ENCODE data around the gene WNT2. TPM values are rescaled to one million over a fixed set of nuclear protein-coding genes. Genes with fewer than 3 reads are reported as not detected.

Gene WNT2
- total and polyA plus RNA-seq, 2 of the 4 experiments (the other 2 are of a cell fraction), result 1.8 to 1.9 TPM

DNA sequence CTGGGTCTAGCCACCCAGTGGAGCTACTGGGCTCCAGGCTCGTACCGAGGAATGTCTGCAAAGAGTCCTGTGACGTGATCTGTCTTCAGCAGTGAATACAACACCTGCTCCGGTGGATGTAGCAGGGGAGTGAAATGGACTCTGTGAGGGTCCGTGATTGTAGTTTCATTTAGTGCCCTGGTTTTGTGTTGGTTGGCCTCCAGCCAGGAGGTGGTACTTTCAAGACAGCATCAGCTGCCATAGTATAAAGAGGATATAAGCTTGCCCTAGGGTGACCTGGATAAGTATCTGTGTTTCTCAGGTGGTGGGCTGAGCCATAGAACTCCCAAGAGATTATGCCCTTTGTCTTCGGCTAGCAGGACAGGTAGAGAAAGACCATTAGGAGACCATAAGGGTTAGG, 24.6 kb upstream of the WNT2 start:
- Histone ChIP-seq H2BK15ac (ENCODE audit: low read depth, low read length) (no peak overlapping the region), H2BK20ac (ENCODE audit: low read depth, low read length) (no peak overlapping the region), H3K14ac (replicated peaks; ENCODE audit: low read depth, low read length) (no peak overlapping the region), H3K4me2 (ENCODE audit: low read depth, low read length) (no peak overlapping the region), H3K79me1 (ENCODE audit: low read depth in 1 of 2, low read length in 2 of 2) (no peaks in the 10 kb centered on the region), H2BK5ac (ENCODE audit: low read depth, low read length, poor library complexity, severe bottlenecking) (no peak overlapping the region), H2AFZ (replicated peaks; ENCODE audit: low read length, poor library complexity) (no peak overlapping the region), H4K20me1 (ENCODE audit: insufficient read depth, low read length) (no peaks in the 10 kb centered on the region), H4K91ac (ENCODE audit: insufficient read depth, low read depth, low read length) (no peak overlapping the region), H2AK9ac (replicated peaks; ENCODE audit: low read depth, low read length, poor library complexity) (no peak overlapping the region), H3K23ac (ENCODE audit: low read depth, low read length) (no peak overlapping the region), H3K9ac (ENCODE audit: low read depth, low read length) (no peak overlapping the region), H3K36me3 (ENCODE audit: control insufficient read depth, insufficient read depth, low read length) (no peaks in the 10 kb centered on the region), H3K9me3 (ENCODE audit: control insufficient read depth, insufficient read depth, low read length) (no peaks in the 10 kb centered on the region), H2BK120ac (ENCODE audit: low read depth, low read length) (no peak overlapping the region), H3K27ac (ENCODE audit: insufficient read depth, low read length) (no peak overlapping the region), H3K18ac (ENCODE audit: low read depth, low read length) (no peak overlapping the region), H3K4ac (ENCODE audit: low read depth, low read length) (no peak overlapping the region), H4K5ac (ENCODE audit: low read depth, low read length) (no peak overlapping the region), H3K9me1 (ENCODE audit: insufficient read depth, low read length) (no peaks in the 10 kb centered on the region), H3K4me3 (ENCODE audit: insufficient read depth, low read depth, low read length) (no peak overlapping the region), H2AK5ac (ENCODE audit: low read depth, low read length) (no peak overlapping the region), H3K4me1 (ENCODE audit: control insufficient read depth, insufficient read depth, low read length) (no peaks in the 10 kb centered on the region), H3K27me3 (ENCODE audit: control insufficient read depth, insufficient read depth, low read length) (peaks cover 2% of the 10 kb centered on the region), H3K56ac (ENCODE audit: extremely low read depth, insufficient read depth, low read length) (no peak overlapping the region), H4K8ac (ENCODE audit: low read depth in 2 of 2, low read length in 2 of 2) (no peak overlapping the region)
- 88% methylated on average over 4 of the region's 6 CpGs; no CpG with 5 or more reads in 1 of the 2 experiments for whole genome bisulfite sequencing, 2 experiments (ENCODE audit: extremely low coverage in 2 of 2, insufficient read length in 1 of 2)
- TF ChIP-seq, protein P1, sequence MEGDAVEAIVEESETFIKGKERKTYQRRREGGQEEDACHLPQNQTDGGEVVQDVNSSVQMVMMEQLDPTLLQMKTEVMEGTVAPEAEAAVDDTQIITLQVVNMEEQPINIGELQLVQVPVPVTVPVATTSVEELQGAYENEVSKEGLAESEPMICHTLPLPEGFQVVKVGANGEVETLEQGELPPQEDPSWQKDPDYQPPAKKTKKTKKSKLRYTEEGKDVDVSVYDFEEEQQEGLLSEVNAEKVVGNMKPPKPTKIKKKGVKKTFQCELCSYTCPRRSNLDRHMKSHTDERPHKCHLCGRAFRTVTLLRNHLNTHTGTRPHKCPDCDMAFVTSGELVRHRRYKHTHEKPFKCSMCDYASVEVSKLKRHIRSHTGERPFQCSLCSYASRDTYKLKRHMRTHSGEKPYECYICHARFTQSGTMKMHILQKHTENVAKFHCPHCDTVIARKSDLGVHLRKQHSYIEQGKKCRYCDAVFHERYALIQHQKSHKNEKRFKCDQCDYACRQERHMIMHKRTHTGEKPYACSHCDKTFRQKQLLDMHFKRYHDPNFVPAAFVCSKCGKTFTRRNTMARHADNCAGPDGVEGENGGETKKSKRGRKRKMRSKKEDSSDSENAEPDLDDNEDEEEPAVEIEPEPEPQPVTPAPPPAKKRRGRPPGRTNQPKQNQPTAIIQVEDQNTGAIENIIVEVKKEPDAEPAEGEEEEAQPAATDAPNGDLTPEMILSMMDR (conservative IDR thresholded peaks at IDR 0.05; ENCODE audit: low read depth, low read length), result no peak
- TF ChIP-seq ELK1 (IDR thresholded peaks at IDR 0.05; ENCODE audit: borderline replicate concordance, low read depth, low read length) (no peak), MXI1 (IDR thresholded peaks at IDR 0.05; ENCODE audit: borderline replicate concordance, low read depth, low read length) (no peak), CHD1 (IDR thresholded peaks at IDR 0.05; ENCODE audit: low read depth, low read length) (no peak), MAZ (IDR thresholded peaks at IDR 0.05; ENCODE audit: borderline replicate concordance, low read depth, low read length) (no peak)
- ChIA-PET POLR2A (ENCODE audit: unreplicated experiment) (interaction anchor here (0.8 kb wide), 1 partner anchor 232 kb away, joined by 6 read pairs; no protein-coding TSS in a partner anchor), CTCF (no interaction called here)
- DNase-seq (no peak), ATAC-seq (ENCODE audit: low read depth) (no peak)
- intact Hi-C loops (cut with micrococcal nuclease) (no loop called here), in situ Hi-C loops (cut with MboI; ENCODE audit: low sequenced_read_pairs) (no loop called here), dilution Hi-C loops (cut with HindIII; ENCODE audit: low sequenced_read_pairs, unreplicated experiment) (no loop called here)
- no TSS peak for BruUV-seq (replicated peaks)
